GM18505 (cell line): Measurements from ENCODE around the gene GOLGB1.
"Not testable (repeated sequence)": the region's sequence is repeated elsewhere in the genome, so short reads cannot be mapped to it uniquely, and the experiment has no call there.

ENCODE experiments used
- ATAC-seq: cut with Tn5 transposase; IDR thresholded peaks from one replicate; pipeline ENCODE4 v1.9.1; 2021; ENCODE audit not compliant: unreplicated experiment
- POLR2A ChIP-seq: IDR thresholded peaks from 4 replicates; pipeline ENCODE4 v1.6.1; 2011; ENCODE audit warnings: borderline replicate concordance; ENCODE audit not compliant: insufficient read depth, insufficient read length; ENCODE audit errors: extremely low read depth

The GOLGB1 gene, protein sequence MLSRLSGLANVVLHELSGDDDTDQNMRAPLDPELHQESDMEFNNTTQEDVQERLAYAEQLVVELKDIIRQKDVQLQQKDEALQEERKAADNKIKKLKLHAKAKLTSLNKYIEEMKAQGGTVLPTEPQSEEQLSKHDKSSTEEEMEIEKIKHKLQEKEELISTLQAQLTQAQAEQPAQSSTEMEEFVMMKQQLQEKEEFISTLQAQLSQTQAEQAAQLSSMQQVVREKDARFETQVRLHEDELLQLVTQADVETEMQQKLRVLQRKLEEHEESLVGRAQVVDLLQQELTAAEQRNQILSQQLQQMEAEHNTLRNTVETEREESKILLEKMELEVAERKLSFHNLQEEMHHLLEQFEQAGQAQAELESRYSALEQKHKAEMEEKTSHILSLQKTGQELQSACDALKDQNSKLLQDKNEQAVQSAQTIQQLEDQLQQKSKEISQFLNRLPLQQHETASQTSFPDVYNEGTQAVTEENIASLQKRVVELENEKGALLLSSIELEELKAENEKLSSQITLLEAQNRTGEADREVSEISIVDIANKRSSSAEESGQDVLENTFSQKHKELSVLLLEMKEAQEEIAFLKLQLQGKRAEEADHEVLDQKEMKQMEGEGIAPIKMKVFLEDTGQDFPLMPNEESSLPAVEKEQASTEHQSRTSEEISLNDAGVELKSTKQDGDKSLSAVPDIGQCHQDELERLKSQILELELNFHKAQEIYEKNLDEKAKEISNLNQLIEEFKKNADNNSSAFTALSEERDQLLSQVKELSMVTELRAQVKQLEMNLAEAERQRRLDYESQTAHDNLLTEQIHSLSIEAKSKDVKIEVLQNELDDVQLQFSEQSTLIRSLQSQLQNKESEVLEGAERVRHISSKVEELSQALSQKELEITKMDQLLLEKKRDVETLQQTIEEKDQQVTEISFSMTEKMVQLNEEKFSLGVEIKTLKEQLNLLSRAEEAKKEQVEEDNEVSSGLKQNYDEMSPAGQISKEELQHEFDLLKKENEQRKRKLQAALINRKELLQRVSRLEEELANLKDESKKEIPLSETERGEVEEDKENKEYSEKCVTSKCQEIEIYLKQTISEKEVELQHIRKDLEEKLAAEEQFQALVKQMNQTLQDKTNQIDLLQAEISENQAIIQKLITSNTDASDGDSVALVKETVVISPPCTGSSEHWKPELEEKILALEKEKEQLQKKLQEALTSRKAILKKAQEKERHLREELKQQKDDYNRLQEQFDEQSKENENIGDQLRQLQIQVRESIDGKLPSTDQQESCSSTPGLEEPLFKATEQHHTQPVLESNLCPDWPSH (N-terminal part only)

DNA sequence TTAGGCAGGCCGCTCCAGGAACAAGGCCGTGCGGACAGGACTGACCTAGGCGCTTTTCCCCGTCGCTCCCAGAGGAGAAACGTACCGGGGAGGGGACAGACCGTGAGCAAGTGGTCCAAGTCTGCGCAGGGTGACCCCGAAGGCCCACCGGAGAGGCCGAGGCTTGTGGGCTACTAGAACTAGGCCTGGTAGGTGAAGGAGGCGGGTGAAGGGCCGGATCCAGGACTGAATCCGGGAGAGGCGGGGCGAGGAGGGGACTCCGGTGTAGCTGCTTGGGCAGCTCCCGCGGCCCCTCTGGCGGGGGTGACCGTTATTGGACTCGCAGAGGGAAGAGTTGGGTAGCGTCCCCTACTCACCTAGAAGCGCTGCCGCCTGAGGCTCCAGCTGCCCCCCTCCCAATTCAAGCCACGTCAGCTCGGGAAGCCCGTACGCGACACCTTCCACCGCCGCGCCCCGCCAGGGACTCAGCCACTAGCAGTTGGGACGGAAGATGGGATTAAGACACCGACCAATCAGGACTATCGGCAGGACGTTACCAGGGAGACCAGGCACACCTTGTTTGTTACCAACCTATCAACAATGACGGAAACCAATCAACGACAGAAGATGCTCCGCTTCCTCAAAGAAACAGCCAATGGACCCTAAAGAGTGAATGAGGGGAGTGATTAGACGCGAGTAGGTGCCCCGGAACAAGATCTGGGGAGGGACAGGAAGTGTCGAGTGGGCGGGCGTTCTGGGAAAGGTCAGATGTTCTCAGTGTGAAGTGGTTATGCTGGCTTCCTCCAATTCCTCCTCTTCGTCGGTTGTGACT, at the start of gene GOLGB1:
TSS of gene GOLGB1 (minus strand) at position 466 of the 811 bp plus-strand sequence. CDS start 18,770 bp downstream, outside the sequence.
- peak; percentile 94 for ATAC-seq
- peak; percentile 99 for TF ChIP-seq POLR2A

DNA sequence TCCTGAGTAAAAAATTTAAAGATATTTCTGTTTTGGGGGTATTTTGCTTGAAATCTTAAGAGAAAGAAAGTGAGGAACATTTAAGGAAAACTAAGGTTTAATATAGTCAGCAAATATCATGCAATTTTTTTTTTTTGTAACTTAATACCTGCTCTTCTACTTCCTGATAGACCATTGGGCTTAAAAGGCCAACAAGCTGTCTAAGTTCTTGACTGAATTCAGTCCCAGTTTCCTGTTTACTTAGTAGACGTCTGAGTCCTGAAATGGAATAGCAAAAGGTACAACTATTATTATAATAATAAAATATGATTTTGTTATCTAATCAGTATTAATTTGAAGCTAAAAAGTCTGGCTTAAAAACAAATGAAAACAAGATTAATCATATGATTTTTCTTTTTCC, 47.4 kb upstream of the GOLGB1 start:
- no peak for ATAC-seq
- TF ChIP-seq POLR2A = no peak

DNA sequence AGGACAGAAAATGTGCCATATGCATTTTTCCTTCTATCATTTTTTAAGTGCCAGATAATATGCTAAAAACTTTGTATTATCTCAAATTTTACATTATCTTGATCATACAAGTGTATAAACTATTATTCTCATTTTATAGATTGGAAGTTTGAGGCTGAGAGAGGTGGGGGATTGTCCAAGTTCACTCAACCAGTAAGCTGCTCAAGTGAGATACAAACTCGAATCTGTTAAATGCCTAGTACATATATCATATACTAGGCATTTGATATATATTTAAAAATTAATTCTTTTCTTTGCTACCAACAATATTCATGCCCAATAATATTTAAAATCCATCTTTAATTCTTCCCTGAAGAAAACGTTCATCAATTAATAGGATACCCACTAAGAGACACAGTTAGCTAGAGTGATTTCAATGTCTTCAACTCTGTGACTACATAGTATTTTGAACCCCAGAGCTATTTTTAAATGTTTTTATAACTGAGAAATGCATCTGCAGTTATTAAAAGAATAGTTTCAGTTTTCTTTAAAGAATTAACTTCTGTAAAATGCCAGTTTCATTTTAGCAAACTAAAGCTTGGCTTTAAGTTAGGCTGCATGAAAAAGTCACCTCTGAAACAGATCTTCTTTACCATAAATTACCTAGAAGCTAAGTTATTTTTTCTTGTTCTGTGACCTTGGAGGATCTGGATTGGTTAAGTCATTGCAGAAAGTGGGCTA, 44.9 kb upstream of the GOLGB1 start:
- no peak for TF ChIP-seq POLR2A
- ATAC-seq = peak; percentile 50

DNA sequence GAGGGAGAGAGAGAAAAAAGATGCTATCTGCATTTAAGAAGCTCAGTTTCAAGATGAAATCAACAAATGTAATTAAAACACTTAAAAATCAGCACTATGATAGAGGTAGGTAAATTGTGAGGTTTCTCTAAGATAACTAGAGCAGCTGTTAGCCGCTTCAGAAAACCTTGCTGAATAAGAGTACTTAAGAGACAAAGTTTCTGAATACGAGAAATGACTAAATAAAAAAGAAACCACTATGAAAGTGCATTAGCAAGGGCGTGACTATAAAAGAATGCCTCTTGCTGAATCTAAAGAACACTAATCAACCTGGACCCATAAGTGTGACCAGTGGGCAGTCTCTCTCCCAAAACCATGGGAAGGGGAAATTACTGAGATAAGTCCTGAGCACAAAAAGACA, 43.5 kb upstream of the GOLGB1 start:
- no peak for ATAC-seq
- no peak for TF ChIP-seq POLR2A

DNA sequence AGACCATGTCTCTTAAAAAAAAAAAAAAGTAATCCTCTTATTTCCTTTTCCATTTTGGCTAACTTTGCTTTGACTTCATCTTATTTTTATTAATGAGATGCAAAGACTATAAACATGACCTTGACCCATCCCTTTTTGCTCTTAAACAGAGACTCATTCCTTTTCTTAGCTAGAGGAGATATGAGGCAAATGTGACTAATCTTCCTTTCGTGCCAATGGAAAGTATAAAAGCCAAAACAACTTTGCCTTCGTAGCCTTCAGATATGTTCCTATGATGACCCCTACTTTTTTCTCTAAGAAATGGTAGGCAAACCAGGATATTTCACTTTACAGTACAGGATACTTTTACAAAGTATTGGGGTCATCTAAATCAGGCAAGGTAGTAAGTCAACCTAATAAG, 36.9 kb upstream of the GOLGB1 start:
- TF ChIP-seq POLR2A = no peak
- no peak for ATAC-seq

DNA sequence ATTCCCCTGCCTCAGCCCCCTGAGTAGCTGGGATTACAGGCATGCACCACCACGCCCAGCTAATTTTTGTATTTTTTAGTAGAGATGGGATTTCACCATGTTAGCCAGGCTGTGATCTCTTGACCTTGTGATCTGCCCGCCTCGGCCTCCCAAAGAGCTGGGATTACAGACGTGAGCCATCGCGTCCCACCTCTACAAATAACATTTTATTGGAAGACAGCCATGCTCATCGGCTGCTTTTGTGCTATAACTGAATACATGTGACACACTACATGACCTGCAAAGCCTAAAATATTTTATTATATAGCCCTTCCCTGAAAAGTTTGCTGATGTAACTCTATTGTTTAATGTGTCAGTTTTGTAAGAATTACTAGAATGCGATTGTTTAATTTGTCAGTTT, 33.2 kb upstream of the GOLGB1 start:
- not testable (repeated sequence) for ATAC-seq

GRCh38 chr3:121781611-121782010, 32.1 kb upstream of the GOLGB1 start:
- ATAC-seq = no peak
- TF ChIP-seq POLR2A = no peak

DNA sequence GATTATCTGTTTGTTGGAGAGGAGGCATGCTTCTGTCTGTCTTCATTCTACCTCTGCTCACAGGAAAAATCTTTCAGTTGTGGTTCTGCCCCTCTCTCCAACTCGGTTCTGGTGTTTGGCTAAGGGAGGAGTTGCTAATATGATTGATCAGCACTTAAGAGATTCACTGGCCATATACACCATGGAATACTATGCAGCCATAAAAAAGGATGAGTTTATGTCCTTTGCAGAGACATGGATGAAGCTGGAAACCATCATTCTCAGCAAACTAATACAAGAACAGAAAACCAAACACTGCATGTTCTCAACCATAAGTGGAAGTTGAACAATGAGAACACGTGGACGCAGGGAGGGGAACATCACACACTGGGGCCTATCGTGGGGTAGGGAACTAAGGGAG, 25.6 kb upstream of the GOLGB1 start:
- not testable (repeated sequence) for ATAC-seq

DNA sequence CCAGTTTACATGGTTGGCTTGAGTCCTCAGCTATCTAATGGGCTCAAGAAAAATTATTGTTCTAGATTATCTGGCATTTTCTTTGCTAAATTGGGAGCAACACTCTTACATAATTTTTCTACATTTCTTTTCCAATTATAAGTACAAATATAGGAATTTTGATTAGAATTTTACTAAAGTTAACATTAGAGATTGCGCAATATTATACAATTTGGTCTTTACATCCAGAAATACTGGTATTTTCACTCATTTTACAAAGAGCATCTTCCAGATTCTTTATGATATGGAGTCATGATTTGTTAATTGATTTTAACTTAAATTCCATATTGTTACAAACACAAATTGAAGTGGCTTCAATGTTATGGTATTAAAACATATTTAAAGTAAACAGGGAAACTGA, 19.7 kb upstream of the GOLGB1 start:
- TF ChIP-seq POLR2A = no peak
- ATAC-seq = no peak

DNA sequence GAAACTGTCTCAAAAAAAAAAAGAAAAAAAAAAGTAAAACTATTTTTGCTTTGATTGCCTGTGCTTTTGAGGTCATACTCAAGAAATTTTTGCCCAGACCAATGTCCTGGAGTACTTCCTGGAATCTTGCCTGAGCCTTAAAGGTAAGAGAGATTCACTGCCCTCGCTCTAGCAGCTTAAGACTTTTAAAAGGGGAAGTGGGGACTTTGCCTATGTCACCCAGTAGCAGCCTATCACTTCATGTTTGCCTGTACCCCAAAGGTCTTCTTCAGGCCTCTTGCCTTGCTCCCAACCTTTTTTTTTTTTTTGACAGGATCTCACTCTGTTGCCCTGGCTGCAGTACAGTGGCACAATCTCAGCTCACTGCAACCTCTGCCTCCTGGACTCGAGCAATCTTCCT, 18.9 kb upstream of the GOLGB1 start:
- no peak for ATAC-seq
- no peak for TF ChIP-seq POLR2A

GRCh38 chr3:121759541-121760202, 10.1 kb upstream of the GOLGB1 start:
- TF ChIP-seq POLR2A = no peak
- no peak for ATAC-seq

DNA sequence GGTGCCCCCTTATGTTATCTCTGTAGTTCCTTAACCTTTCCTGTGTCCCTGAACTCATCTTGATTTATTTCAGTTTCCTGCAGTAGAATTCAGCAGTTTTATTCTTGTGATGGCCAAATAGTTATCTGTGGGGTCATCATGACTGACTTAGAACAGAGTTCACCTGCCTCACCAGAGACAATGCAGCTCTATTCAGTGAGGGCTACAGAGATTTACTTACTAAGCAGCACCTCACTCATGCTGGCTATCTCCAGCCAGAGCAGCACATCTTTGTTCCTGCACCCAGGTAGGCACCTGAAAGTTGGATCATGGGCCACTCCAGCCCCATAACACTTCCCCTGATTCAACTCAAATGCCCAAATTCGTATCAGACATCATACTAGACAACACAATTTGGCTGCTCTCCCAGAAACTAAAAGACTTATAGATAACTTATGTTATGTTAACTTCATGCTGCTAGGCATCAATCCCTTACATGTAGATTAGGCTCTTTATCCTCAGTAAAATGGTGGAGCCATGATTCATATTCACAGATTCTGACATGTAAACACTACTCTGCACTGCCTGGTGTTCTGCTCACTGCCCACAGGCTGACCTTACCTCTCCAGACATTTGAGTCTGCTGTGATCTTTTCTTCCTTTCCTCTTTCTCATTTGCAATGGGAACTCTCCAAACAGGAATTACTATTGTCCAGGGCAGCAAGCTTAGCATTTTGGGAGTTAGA, 9.3 kb upstream of the GOLGB1 start:
- ATAC-seq = no peak

More for the DNA sequence above, 9.3 kb upstream of the GOLGB1 start:
- TF ChIP-seq POLR2A = no peak
